Activated CD4-positive, alpha-beta T cell treated with anti-CD3 and anti-CD28 coated beads, Interleukin-2, amount 10 ng/mL, durations not matched to agents 24 days and 14 days (primary cell): Measurements from ENCODE around the gene GEMIN7. TPM values are rescaled to one million over a fixed set of nuclear protein-coding genes. Genes with fewer than 3 reads are reported as not detected.

Source experiments
- DNase-seq: peaks from one replicate; pipeline ENCODE4 v3.0.0; 2022
- H3K27ac Mint-ChIP-seq: one replicate; pipeline ENCODE4 v1.8.0; 2022; ENCODE audit warnings: mild to moderate bottlenecking, mixed read lengths
- H3K27me3 Mint-ChIP-seq: one replicate; pipeline ENCODE4 v1.8.0; 2022; ENCODE audit warnings: mixed read lengths
- H3K36me3 Mint-ChIP-seq: one replicate; pipeline ENCODE4 v1.8.0; 2022; ENCODE audit warnings: low read depth, mild to moderate bottlenecking, mixed read lengths
- H3K4me1 Mint-ChIP-seq: one replicate; pipeline ENCODE4 v1.8.0; 2021; ENCODE audit warnings: mixed read lengths
- H3K4me3 Mint-ChIP-seq: one replicate; pipeline ENCODE4 v1.8.0; 2022; ENCODE audit warnings: mild to moderate bottlenecking, moderate library complexity, mixed read lengths
- H3K9me3 Mint-ChIP-seq: one replicate; pipeline ENCODE4 v1.8.0; 2021; ENCODE audit warnings: mixed read lengths
- intact Hi-C: fragments of 100-400 bp; cut with micrococcal nuclease; formaldehyde crosslinking; loops from one replicate; pipeline ENCODE4 v1.15.1; 2023
- total RNA-seq: library from RNA; stranded (reverse); gene quantifications from 2 replicates; pipeline ENCODE4 v1.2.3, GENCODE V29; 2022

Gene GEMIN7
- total RNA-seq, 1 donor from 2014 or later, result 51.5 TPM

- Mint-ChIP-seq H3K9me3 (no peaks in the 10 kb centered on the region), H3K4me3 (no peak overlapping the region), H3K4me1 (no peaks in the 10 kb centered on the region), H3K27ac (no peak overlapping the region), H3K27me3 (no peaks in the 10 kb centered on the region), H3K36me3 (peaks cover 24% of the 10 kb centered on the region)
- DNase-seq, result no peak
- intact Hi-C loops, result no loop called here
These were observed 8.1 kb upstream of the GEMIN7 start for GRCh38 chr19:45070861-45071544.

- peaks cover 24% of the 10 kb centered on the region for H3K36me3 Mint-ChIP-seq
- no peaks in the 10 kb centered on the region for H3K9me3 Mint-ChIP-seq
- no peak overlapping the region for H3K27ac Mint-ChIP-seq
- H3K27me3 Mint-ChIP-seq, result no peaks in the 10 kb centered on the region
- intact Hi-C loops, result no loop called here
- no peak for DNase-seq
- peaks cover 1% of the 10 kb centered on the region for H3K4me1 Mint-ChIP-seq
- no peak overlapping the region for H3K4me3 Mint-ChIP-seq
These were observed 7.5 kb upstream of the GEMIN7 start for GRCh38 chr19:45071545-45071938.

- intact Hi-C loops, result no loop called here
These were observed 6.9 kb upstream of the GEMIN7 start for GRCh38 chr19:45071969-45072790.

GRCh38 chr19:45074744-45075300 is 4.2 kb upstream of the GEMIN7 start:
- peaks cover 14% of the 10 kb centered on the region for H3K36me3 Mint-ChIP-seq
- H3K4me3 Mint-ChIP-seq, result peak overlapping the region; percentile 86
- peaks cover 16% of the 10 kb centered on the region for H3K4me1 Mint-ChIP-seq
- H3K27ac Mint-ChIP-seq, result peak overlapping the region; percentile 49
- H3K27me3 Mint-ChIP-seq, result no peaks in the 10 kb centered on the region
- intact Hi-C loops, result loop anchor here (5.0 kb wide), 2 partner anchors 73 to 1308 kb away; partner anchors contain the start of gene RELB
- H3K9me3 Mint-ChIP-seq, result no peaks in the 10 kb centered on the region
- no peak for DNase-seq

More at GRCh38 chr19:45071969-45072790, 6.9 kb upstream of the GEMIN7 start:
- Mint-ChIP-seq H3K9me3 (no peaks in the 10 kb centered on the region), H3K4me1 (peaks cover 8% of the 10 kb centered on the region), H3K4me3 (no peak overlapping the region), H3K36me3 (peaks cover 24% of the 10 kb centered on the region), H3K27me3 (no peaks in the 10 kb centered on the region), H3K27ac (no peak overlapping the region)
- DNase-seq, result peak; percentile 57

GRCh38 chr19:45075301-45076028 is 3.6 kb upstream of the GEMIN7 start:
- H3K9me3 Mint-ChIP-seq, result no peaks in the 10 kb centered on the region
- H3K36me3 Mint-ChIP-seq, result peaks cover 10% of the 10 kb centered on the region
- peak; percentile 83 for DNase-seq
- intact Hi-C loops, result loop anchor here (5.0 kb wide), 2 partner anchors 73 to 1308 kb away; partner anchors contain the start of gene RELB
- H3K4me3 Mint-ChIP-seq, result peak overlapping the region; percentile 86
- peak overlapping the region; percentile 80 for H3K27ac Mint-ChIP-seq
- H3K27me3 Mint-ChIP-seq, result no peaks in the 10 kb centered on the region
- H3K4me1 Mint-ChIP-seq, result peaks cover 21% of the 10 kb centered on the region

- Mint-ChIP-seq H3K36me3 (peaks cover 7% of the 10 kb centered on the region), H3K9me3 (no peaks in the 10 kb centered on the region), H3K27ac (peak within 1 kb of the TSS; percentile 80), H3K4me1 (peaks cover 24% of the 10 kb centered on the region), H3K27me3 (no peaks in the 10 kb centered on the region), H3K4me3 (peak within 1 kb of the TSS; percentile 86)
- intact Hi-C loops, result loop anchor here (5.0 kb wide), 2 partner anchors 74 to 1309 kb away; partner anchors contain the start of gene RELB
- peak; percentile 95 for DNase-seq
These were observed 2.8 kb upstream of the GEMIN7 start, which contains the start of gene ZNF296 for GRCh38 chr19:45076029-45076850. Gene ZNF296 (minus strand): TSS chr19:45076478. CDS start chr19:45076373, 105 bp downstream.

- intact Hi-C loops, result loop anchor here (5.0 kb wide), 2 partner anchors 75 to 1310 kb away; partner anchors contain the start of gene RELB
- Mint-ChIP-seq H3K27ac (peak overlapping the region; percentile 59), H3K4me1 (peaks cover 28% of the 10 kb centered on the region), H3K9me3 (no peaks in the 10 kb centered on the region), H3K4me3 (peak overlapping the region; percentile 86), H3K36me3 (peaks cover 13% of the 10 kb centered on the region), H3K27me3 (no peaks in the 10 kb centered on the region)
- DNase-seq, result no peak
These were observed 2.0 kb upstream of the GEMIN7 start for GRCh38 chr19:45076851-45077730.

GRCh38 chr19:45078390-45079062 is 534 bp upstream of the GEMIN7 start:
- no peak for DNase-seq
- H3K27me3 Mint-ChIP-seq, result no peaks in the 10 kb centered on the region
- H3K27ac Mint-ChIP-seq, result peak overlapping the region; percentile 94
- intact Hi-C loops, result loop anchor here (1.0 to 5.0 kb wide), 6 partner anchors 13 to 1311 kb away; partner anchors contain the start of genes BLOC1S3, CLASRP, RELB and TRAPPC6A
- peak overlapping the region; percentile 100 for H3K4me3 Mint-ChIP-seq
- peaks cover 19% of the 10 kb centered on the region for H3K36me3 Mint-ChIP-seq
- H3K4me1 Mint-ChIP-seq, result peaks cover 31% of the 10 kb centered on the region
- H3K9me3 Mint-ChIP-seq, result no peaks in the 10 kb centered on the region

GRCh38 chr19:45079911-45080370 is 881 bp downstream of the GEMIN7 start:
- Mint-ChIP-seq H3K27me3 (no peaks in the 10 kb centered on the region), H3K36me3 (peaks cover 19% of the 10 kb centered on the region), H3K9me3 (no peaks in the 10 kb centered on the region), H3K4me3 (peak overlapping the region; percentile 100), H3K27ac (peak overlapping the region; percentile 94), H3K4me1 (peaks cover 31% of the 10 kb centered on the region)
- DNase-seq, result peak; percentile 67
- intact Hi-C loops, result loop anchor here (1.0 to 5.0 kb wide), 6 partner anchors 11 to 1313 kb away; partner anchors contain the start of genes BLOC1S3, CLASRP, RELB and TRAPPC6A

GRCh38 chr19:45082170-45082569 is 3.1 kb downstream of the GEMIN7 start:
- no peaks in the 10 kb centered on the region for H3K27me3 Mint-ChIP-seq
- peaks cover 29% of the 10 kb centered on the region for H3K4me1 Mint-ChIP-seq
- intact Hi-C loops, result no loop called here
- no peaks in the 10 kb centered on the region for H3K9me3 Mint-ChIP-seq
- H3K4me3 Mint-ChIP-seq, result peak overlapping the region; percentile 9
- DNase-seq, result no peak
- peaks cover 30% of the 10 kb centered on the region for H3K36me3 Mint-ChIP-seq
- H3K27ac Mint-ChIP-seq, result no peak overlapping the region

GRCh38 chr19:45086480-45086879 is 7.4 kb downstream of the GEMIN7 start:
- Mint-ChIP-seq H3K27me3 (no peaks in the 10 kb centered on the region), H3K4me3 (no peak overlapping the region), H3K36me3 (peaks cover 47% of the 10 kb centered on the region), H3K4me1 (peaks cover 27% of the 10 kb centered on the region), H3K9me3 (peaks cover 3% of the 10 kb centered on the region), H3K27ac (peak overlapping the region; percentile 14)
- intact Hi-C loops, result no loop called here
- DNase-seq, result no peak
